Hepatocyte (in vitro differentiated cells): ENCODE measurements around the gene FAM98A.

Experiments used
- CTCF ChIP-seq: fragments of 200-600 bp; sonication (generic); IDR thresholded peaks from 2 replicates; pipeline ENCODE4 v1.5.1; 2016; ENCODE audit warnings: antibody characterized with exemption, mild to moderate bottlenecking; ENCODE audit not compliant: poor library complexity
- EZH2 ChIP-seq: fragments of 200-600 bp; sonication (generic); IDR thresholded peaks from 2 replicates; pipeline ENCODE4 v1.6.1; 2016; ENCODE audit warnings: antibody characterized with exemption, mild to moderate bottlenecking, borderline replicate concordance

- TF ChIP-seq CTCF, result no peak
- no peak for TF ChIP-seq EZH2
Observed at GRCh38 chr2:33617401-33617800, 18.3 kb upstream of the FAM98A start.
